ENCODE measurements around the gene FRMD4A.

- no peak for TF ChIP-seq CTCF (conservative IDR thresholded peaks at IDR 0.05; ENCODE audit: low read depth, low read length)
- no peak for TF ChIP-seq EZH2 (IDR thresholded peaks at IDR 0.05; ENCODE audit: low read length, unreplicated experiment)
Measured at GRCh38 chr10:13652860-13653259, 677.9 kb downstream of the FRMD4A start.
